ENCODE measurements around the gene BHLHE23. TPM values are rescaled to one million over a fixed set of nuclear protein-coding genes. Genes with fewer than 3 reads are reported as not detected.

The BHLHE23 gene
- total RNA-seq, 1 donor from 2014 or later, result not detected

GRCh38 chr20:63004607-63005364 lies 2.0 kb downstream of the BHLHE23 start:
- intact Hi-C loops (cut with micrococcal nuclease), result loop anchor here (5.0 kb wide), 2 partner anchors 173 to 182 kb away; no protein-coding TSS in a partner anchor

DNA sequence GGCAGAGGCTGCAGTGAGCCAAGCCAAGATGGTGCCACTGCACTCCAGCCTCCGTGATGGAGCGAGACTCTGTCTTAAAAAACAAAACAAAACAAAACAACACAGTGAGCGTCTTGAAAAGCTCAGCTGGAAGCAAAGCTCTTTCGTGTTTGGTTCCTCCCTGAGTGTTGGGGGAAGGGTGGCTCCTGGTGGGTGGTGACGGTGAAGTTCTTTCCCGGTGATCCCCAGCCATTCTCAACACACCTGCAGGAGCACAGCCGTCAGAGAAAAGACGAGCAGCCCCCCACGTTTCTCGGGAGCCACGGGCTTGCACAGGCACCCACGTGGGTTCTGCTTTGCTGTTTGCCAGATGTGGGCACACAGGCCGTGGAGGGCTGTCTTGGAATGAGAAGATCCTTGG lies 3.2 kb downstream of the BHLHE23 start:
- DNase-seq, result no peak
- Mint-ChIP-seq H3K27me3 (peaks cover 61% of the 10 kb centered on the region), H3K36me3 (ENCODE audit: low read depth) (no peaks in the 10 kb centered on the region), H3K27ac (no peak overlapping the region), H3K4me3 (no peak overlapping the region), H3K4me1 (peaks cover 4% of the 10 kb centered on the region), H3K9me3 (no peaks in the 10 kb centered on the region)
- intact Hi-C loops (cut with micrococcal nuclease), result no loop called here

More at GRCh38 chr20:63004607-63005364, 2.0 kb downstream of the BHLHE23 start:
- H3K36me3 Mint-ChIP-seq (ENCODE audit: low read depth), result no peaks in the 10 kb centered on the region
- peaks cover 63% of the 10 kb centered on the region for H3K27me3 Mint-ChIP-seq
- no peak overlapping the region for H3K4me3 Mint-ChIP-seq
- H3K27ac Mint-ChIP-seq, result no peak overlapping the region
- H3K4me1 Mint-ChIP-seq, result peaks cover 2% of the 10 kb centered on the region
- DNase-seq, result no peak
- H3K9me3 Mint-ChIP-seq, result no peaks in the 10 kb centered on the region

- Mint-ChIP-seq H3K27ac (no peak overlapping the region), H3K9me3 (no peaks in the 10 kb centered on the region), H3K27me3 (peaks cover 59% of the 10 kb centered on the region), H3K4me1 (peaks cover 6% of the 10 kb centered on the region), H3K4me3 (no peak overlapping the region), H3K36me3 (ENCODE audit: low read depth) (no peaks in the 10 kb centered on the region)
- no peak for DNase-seq
- intact Hi-C loops (cut with micrococcal nuclease), result no loop called here
These were observed 4.3 kb downstream of the BHLHE23 start for GRCh38 chr20:63002511-63002910.

GRCh38 chr20:63000958-63001357 lies 5.8 kb downstream of the BHLHE23 start:
- intact Hi-C loops (cut with micrococcal nuclease), result no loop called here
- DNase-seq, result no peak
- Mint-ChIP-seq H3K9me3 (no peaks in the 10 kb centered on the region), H3K27me3 (peaks cover 59% of the 10 kb centered on the region), H3K4me1 (peaks cover 6% of the 10 kb centered on the region), H3K4me3 (no peak overlapping the region), H3K36me3 (ENCODE audit: low read depth) (no peaks in the 10 kb centered on the region), H3K27ac (no peak overlapping the region)

DNA sequence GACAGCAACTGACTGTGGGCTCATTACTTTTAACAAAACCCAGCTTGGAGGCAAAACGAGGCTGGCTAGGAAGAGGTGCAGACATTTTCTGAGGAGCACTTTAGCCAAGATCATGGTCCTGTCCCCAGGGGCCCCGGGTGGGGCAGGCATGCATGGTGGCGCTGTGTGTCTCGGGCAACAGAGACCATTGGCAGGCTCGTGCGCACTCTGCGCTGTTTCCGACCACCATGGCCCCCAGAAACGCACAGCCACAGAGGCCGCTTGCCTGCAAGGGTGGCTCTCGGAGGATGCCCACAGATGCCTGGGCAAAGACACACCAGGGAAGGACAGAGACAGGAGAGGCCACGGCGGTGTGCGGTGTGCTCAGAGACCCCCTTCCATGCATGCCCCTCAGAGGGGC lies 6.7 kb downstream of the BHLHE23 start:
- Mint-ChIP-seq H3K4me1 (peaks cover 6% of the 10 kb centered on the region), H3K4me3 (no peak overlapping the region), H3K36me3 (ENCODE audit: low read depth) (no peaks in the 10 kb centered on the region), H3K27ac (no peak overlapping the region), H3K27me3 (peaks cover 55% of the 10 kb centered on the region), H3K9me3 (no peaks in the 10 kb centered on the region)
- intact Hi-C loops (cut with micrococcal nuclease), result no loop called here
- DNase-seq, result no peak

DNA sequence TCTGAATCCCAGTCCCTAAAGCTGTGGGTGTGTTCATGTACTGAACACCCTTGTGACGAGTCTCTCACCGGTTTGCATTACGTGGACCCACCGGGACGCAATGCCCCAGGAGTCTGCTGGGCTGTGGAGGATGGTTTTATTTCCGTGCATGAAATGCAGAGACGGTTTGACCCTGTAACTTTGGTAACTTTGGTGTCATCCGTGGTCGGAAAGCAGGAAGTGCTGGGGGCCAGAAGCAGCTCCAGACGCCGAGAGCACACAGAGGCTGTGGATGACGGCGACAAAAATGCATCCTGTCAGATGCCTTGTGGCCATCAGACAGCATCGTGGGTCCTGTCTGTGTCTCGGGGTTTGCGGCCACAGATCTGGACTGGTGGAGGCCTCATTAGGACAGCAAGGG lies 7.2 kb downstream of the BHLHE23 start:
- peaks cover 54% of the 10 kb centered on the region for H3K27me3 Mint-ChIP-seq
- no peak overlapping the region for H3K27ac Mint-ChIP-seq
- H3K9me3 Mint-ChIP-seq, result no peaks in the 10 kb centered on the region
- H3K4me1 Mint-ChIP-seq, result peaks cover 6% of the 10 kb centered on the region
- no peaks in the 10 kb centered on the region for H3K36me3 Mint-ChIP-seq (ENCODE audit: low read depth)
- H3K4me3 Mint-ChIP-seq, result no peak overlapping the region
- intact Hi-C loops (cut with micrococcal nuclease), result no loop called here
- no peak for DNase-seq

GRCh38 chr20:62998449-62998848 lies 8.3 kb downstream of the BHLHE23 start:
- intact Hi-C loops (cut with micrococcal nuclease), result no loop called here
- Mint-ChIP-seq H3K27me3 (peaks cover 44% of the 10 kb centered on the region), H3K4me3 (no peak overlapping the region), H3K9me3 (no peaks in the 10 kb centered on the region), H3K27ac (no peak overlapping the region), H3K4me1 (peaks cover 6% of the 10 kb centered on the region), H3K36me3 (ENCODE audit: low read depth) (no peaks in the 10 kb centered on the region)
- DNase-seq, result no peak

GRCh38 chr20:62997417-62998035 lies 9.2 kb downstream of the BHLHE23 start:
- intact Hi-C loops (cut with micrococcal nuclease), result no loop called here
- Mint-ChIP-seq H3K36me3 (ENCODE audit: low read depth) (no peaks in the 10 kb centered on the region), H3K4me1 (peaks cover 6% of the 10 kb centered on the region), H3K4me3 (no peak overlapping the region), H3K27me3 (peaks cover 35% of the 10 kb centered on the region), H3K27ac (no peak overlapping the region), H3K9me3 (no peaks in the 10 kb centered on the region)
- DNase-seq, result no peak

- Mint-ChIP-seq H3K4me1 (peaks cover 6% of the 10 kb centered on the region), H3K4me3 (no peak overlapping the region), H3K27me3 (peaks cover 30% of the 10 kb centered on the region), H3K27ac (no peak overlapping the region), H3K9me3 (no peaks in the 10 kb centered on the region), H3K36me3 (ENCODE audit: low read depth) (no peaks in the 10 kb centered on the region)
- intact Hi-C loops (cut with micrococcal nuclease), result no loop called here
- no peak for DNase-seq
These were observed 10.2 kb downstream of the BHLHE23 start for GRCh38 chr20:62996596-62996982.

- intact Hi-C loops (cut with micrococcal nuclease), result no loop called here
- Mint-ChIP-seq H3K27me3 (peaks cover 26% of the 10 kb centered on the region), H3K27ac (no peak overlapping the region), H3K9me3 (no peaks in the 10 kb centered on the region), H3K4me1 (peaks cover 6% of the 10 kb centered on the region), H3K4me3 (no peak overlapping the region), H3K36me3 (ENCODE audit: low read depth) (no peaks in the 10 kb centered on the region)
- no peak for DNase-seq
These were observed 10.7 kb downstream of the BHLHE23 start for GRCh38 chr20:62995898-62996595.

DNA sequence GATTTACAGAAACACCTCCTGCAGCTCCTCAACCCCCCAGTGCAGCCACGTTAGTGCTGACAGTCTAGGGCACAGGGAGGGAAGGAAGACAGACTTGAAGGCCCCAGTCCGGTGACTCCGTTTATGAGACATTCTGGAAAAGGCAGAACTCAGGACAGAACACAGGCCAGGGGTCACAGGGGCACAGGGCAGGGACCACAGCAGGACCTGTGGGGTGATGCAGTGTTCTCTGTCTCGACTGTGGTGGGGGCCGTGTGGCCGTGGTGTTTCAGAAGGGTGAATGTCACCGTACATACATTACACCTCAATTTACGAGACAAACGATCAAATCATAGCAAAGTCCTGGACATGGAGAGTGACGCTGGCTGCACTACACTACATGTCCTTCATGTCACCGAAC lies 11.3 kb downstream of the BHLHE23 start:
- peaks cover 6% of the 10 kb centered on the region for H3K4me1 Mint-ChIP-seq

GRCh38 chr20:62994869-62995281 lies 11.9 kb downstream of the BHLHE23 start:
- peaks cover 6% of the 10 kb centered on the region for H3K4me1 Mint-ChIP-seq
- no peak for DNase-seq
- no peaks in the 10 kb centered on the region for H3K36me3 Mint-ChIP-seq (ENCODE audit: low read depth)
- no peaks in the 10 kb centered on the region for H3K9me3 Mint-ChIP-seq
- no peak overlapping the region for H3K4me3 Mint-ChIP-seq
- no peak overlapping the region for H3K27ac Mint-ChIP-seq
- intact Hi-C loops (cut with micrococcal nuclease), result no loop called here
- peaks cover 14% of the 10 kb centered on the region for H3K27me3 Mint-ChIP-seq

More for the DNA sequence above, 11.3 kb downstream of the BHLHE23 start:
- Mint-ChIP-seq H3K27ac (no peak overlapping the region), H3K27me3 (peaks cover 20% of the 10 kb centered on the region), H3K36me3 (ENCODE audit: low read depth) (no peaks in the 10 kb centered on the region), H3K9me3 (no peaks in the 10 kb centered on the region), H3K4me3 (no peak overlapping the region)
- DNase-seq, result no peak
- intact Hi-C loops (cut with micrococcal nuclease), result no loop called here

DNA sequence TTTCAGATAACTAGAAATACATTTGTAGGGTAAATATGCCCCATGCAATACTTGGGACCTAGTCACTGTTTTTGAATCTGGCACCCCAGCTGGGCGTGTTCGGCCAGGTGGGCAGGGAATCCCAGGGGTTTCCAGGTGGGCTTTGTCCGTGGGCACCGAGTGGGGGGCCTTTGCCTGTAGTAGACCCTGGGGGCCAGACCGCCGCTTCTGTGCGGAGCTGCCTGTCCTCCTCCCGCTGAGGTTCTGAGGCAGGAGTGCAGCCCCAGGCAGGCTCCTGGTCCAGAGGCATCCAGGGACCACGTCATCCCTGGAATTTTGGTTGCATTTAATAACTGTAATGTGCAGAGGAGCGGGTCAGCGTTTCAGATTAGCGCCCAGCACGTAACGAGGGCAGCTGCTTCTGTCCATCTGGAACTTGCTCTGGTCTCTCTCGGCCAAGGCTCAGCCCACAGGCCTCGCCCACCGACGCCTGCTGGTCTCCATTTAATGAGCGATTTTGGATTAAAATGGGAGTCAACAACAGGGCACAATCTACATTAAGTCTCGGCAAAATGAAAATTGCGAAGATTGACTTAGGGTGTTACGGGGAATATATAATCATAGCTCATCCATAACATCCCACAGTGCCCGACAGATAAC lies 12.8 kb downstream of the BHLHE23 start:
- DNase-seq, result no peak
- intact Hi-C loops (cut with micrococcal nuclease), result no loop called here
- H3K27me3 Mint-ChIP-seq, result peaks cover 10% of the 10 kb centered on the region
- no peaks in the 10 kb centered on the region for H3K36me3 Mint-ChIP-seq (ENCODE audit: low read depth)
- no peaks in the 10 kb centered on the region for H3K9me3 Mint-ChIP-seq
- no peak overlapping the region for H3K4me3 Mint-ChIP-seq
- peaks cover 2% of the 10 kb centered on the region for H3K4me1 Mint-ChIP-seq
- H3K27ac Mint-ChIP-seq, result no peak overlapping the region

GRCh38 chr20:62991863-62992262 lies 14.9 kb downstream of the BHLHE23 start:
- Mint-ChIP-seq H3K27me3 (peaks cover 2% of the 10 kb centered on the region), H3K27ac (no peak overlapping the region), H3K36me3 (ENCODE audit: low read depth) (no peaks in the 10 kb centered on the region), H3K4me3 (no peak overlapping the region), H3K9me3 (no peaks in the 10 kb centered on the region), H3K4me1 (no peaks in the 10 kb centered on the region)
- DNase-seq, result no peak
- intact Hi-C loops (cut with micrococcal nuclease), result no loop called here
